Astrocyte (in vitro differentiated cells and primary cell): Measurements from ENCODE around the gene RAD51B. TPM values are rescaled to one million over a fixed set of nuclear protein-coding genes. Genes with fewer than 3 reads are reported as not detected.

Experiments used
- DNase-seq: peaks from one replicate; pipeline ENCODE4 v3.0.0-alpha.2; 2010; ENCODE audit warnings: low read depth
- FAIRE-seq: peaks from 2 replicates; lab custom pipeline; 2011; peaks lifted over from hg19 to GRCh38; lab: Jason Lieb, UNC
- H2AFZ ChIP-seq: 2 replicates; pipeline ENCODE4 v1.6.0; 2012; ENCODE audit warnings: low read depth, low read length, inconsistent platforms
- H3K27ac ChIP-seq: 2 replicates; pipeline ENCODE4 v1.5.1; 2011; ENCODE audit warnings: low read depth, low read length, inconsistent platforms
- H3K27me3 ChIP-seq: 2 replicates; pipeline ENCODE4 v1.6.0; 2011; ENCODE audit warnings: low read length, inconsistent platforms; ENCODE audit not compliant: insufficient read depth
- H3K36me3 ChIP-seq: 2 replicates; pipeline ENCODE4 v1.5.1; 2011; ENCODE audit warnings: low read length, inconsistent platforms; ENCODE audit not compliant: insufficient read depth
- H3K4me1 ChIP-seq: 2 replicates; pipeline ENCODE4 v1.5.1; 2011; ENCODE audit warnings: low read length, inconsistent platforms; ENCODE audit not compliant: insufficient read depth
- H3K4me2 ChIP-seq: 2 replicates; pipeline ENCODE4 v1.6.0; 2012; ENCODE audit warnings: low read length, inconsistent platforms
- H3K4me3 ChIP-seq: 2 replicates; pipeline ENCODE4 v1.5.1; 2011; ENCODE audit warnings: low read depth, mild to moderate bottlenecking, low read length, inconsistent platforms; ENCODE audit not compliant: insufficient read depth
- H3K79me2 ChIP-seq: 2 replicates; pipeline ENCODE4 v1.6.0; 2012; ENCODE audit warnings: mild to moderate bottlenecking, low read length, inconsistent platforms; ENCODE audit not compliant: insufficient read depth
- H3K9ac ChIP-seq: 2 replicates; pipeline ENCODE4 v1.6.0; 2012; ENCODE audit warnings: mild to moderate bottlenecking, low read length, inconsistent platforms
- H3K9me3 ChIP-seq: 2 replicates; pipeline ENCODE4 v1.5.1; 2012; ENCODE audit warnings: low read depth, mild to moderate bottlenecking, low read length, inconsistent platforms; ENCODE audit not compliant: insufficient read depth
- H4K20me1 ChIP-seq: 2 replicates; pipeline ENCODE4 v1.6.0; 2012; ENCODE audit warnings: low read length, inconsistent platforms; ENCODE audit not compliant: insufficient read depth
- H3K27ac Mint-ChIP-seq: one replicate; pipeline ENCODE4 v1.8.0; 2021; ENCODE audit warnings: mild to moderate bottlenecking, mixed read lengths; ENCODE audit not compliant: unreplicated experiment
- H3K27me3 Mint-ChIP-seq: one replicate; pipeline ENCODE4 v1.8.0; 2021; ENCODE audit warnings: low read depth, mixed read lengths; ENCODE audit not compliant: unreplicated experiment
- H3K36me3 Mint-ChIP-seq: one replicate; pipeline ENCODE4 v1.8.0; 2021; ENCODE audit warnings: low read depth, mixed read lengths; ENCODE audit not compliant: unreplicated experiment
- H3K4me1 Mint-ChIP-seq: one replicate; pipeline ENCODE4 v1.8.0; 2021; ENCODE audit warnings: low read depth, mixed read lengths; ENCODE audit not compliant: unreplicated experiment
- H3K4me3 Mint-ChIP-seq: one replicate; pipeline ENCODE4 v1.8.0; 2021; ENCODE audit warnings: mild to moderate bottlenecking, moderate library complexity, mixed read lengths; ENCODE audit not compliant: unreplicated experiment
- H3K9me3 Mint-ChIP-seq: one replicate; pipeline ENCODE4 v1.8.0; 2021; ENCODE audit warnings: mild to moderate bottlenecking, mixed read lengths; ENCODE audit not compliant: unreplicated experiment
- CTCF ChIP-seq: IDR thresholded peaks from 2 replicates; pipeline ENCODE4 v1.5.1; 2011; ENCODE audit warnings: low read depth, mild to moderate bottlenecking, inconsistent platforms, low read length, moderate library complexity; ENCODE audit not compliant: insufficient read depth
- EZH2 ChIP-seq: IDR thresholded peaks from 2 replicates; pipeline ENCODE4 v1.6.1; 2012; ENCODE audit warnings: mild to moderate bottlenecking, low read length, inconsistent platforms; ENCODE audit not compliant: insufficient read depth
- total RNA-seq: library from RNA; stranded (reverse); gene quantifications from 2 replicates; pipeline ENCODE4 v1.2.1, GENCODE V29; 2021

Gene RAD51B
- total RNA-seq, 1 donor from 2014 or later, result 10.8 TPM

GRCh38 chr14:68539241-68539737 is 719.7 kb downstream of the RAD51B start:
- Histone ChIP-seq H3K27ac (no peak overlapping the region), H3K27me3 (no peaks in the 10 kb centered on the region), H3K79me2 (no peaks in the 10 kb centered on the region), H3K9me3 (no peaks in the 10 kb centered on the region), H4K20me1 (no peaks in the 10 kb centered on the region), H2AFZ (no peak overlapping the region), H3K4me2 (no peak overlapping the region), H3K36me3 (no peaks in the 10 kb centered on the region), H3K9ac (no peak overlapping the region), H3K4me1 (peaks cover 15% of the 10 kb centered on the region), H3K4me3 (no peak overlapping the region)
- Mint-ChIP-seq H3K9me3 (no peaks in the 10 kb centered on the region), H3K4me1 (peaks cover 23% of the 10 kb centered on the region), H3K27ac (no peak overlapping the region), H3K36me3 (no peaks in the 10 kb centered on the region), H3K27me3 (no peaks in the 10 kb centered on the region), H3K4me3 (no peak overlapping the region)
- FAIRE-seq, result no peak
- no peak for DNase-seq
- TF ChIP-seq EZH2, result no peak
- no peak for TF ChIP-seq CTCF

GRCh38 chr14:68539789-68540188 is 720.2 kb downstream of the RAD51B start:
- Histone ChIP-seq H3K4me1 (peaks cover 20% of the 10 kb centered on the region), H4K20me1 (no peaks in the 10 kb centered on the region), H3K27ac (no peak overlapping the region), H3K27me3 (no peaks in the 10 kb centered on the region), H3K9ac (no peak overlapping the region), H2AFZ (no peak overlapping the region), H3K36me3 (no peaks in the 10 kb centered on the region), H3K9me3 (no peaks in the 10 kb centered on the region), H3K4me3 (no peak overlapping the region), H3K79me2 (no peaks in the 10 kb centered on the region), H3K4me2 (no peak overlapping the region)
- H3K4me3 Mint-ChIP-seq, result no peak overlapping the region
- no peaks in the 10 kb centered on the region for H3K27me3 Mint-ChIP-seq
- TF ChIP-seq EZH2 (no peak), CTCF (no peak)
- H3K4me1 Mint-ChIP-seq, result peaks cover 25% of the 10 kb centered on the region
- no peak for DNase-seq
- FAIRE-seq, result no peak
- H3K9me3 Mint-ChIP-seq, result no peaks in the 10 kb centered on the region
- no peak overlapping the region for H3K27ac Mint-ChIP-seq
- H3K36me3 Mint-ChIP-seq, result no peaks in the 10 kb centered on the region

GRCh38 chr14:68541178-68541896 is 721.8 kb downstream of the RAD51B start:
- Histone ChIP-seq H3K9ac (no peak overlapping the region), H2AFZ (no peak overlapping the region), H3K4me3 (no peak overlapping the region), H3K9me3 (no peaks in the 10 kb centered on the region), H4K20me1 (no peaks in the 10 kb centered on the region), H3K27ac (no peak overlapping the region), H3K79me2 (no peaks in the 10 kb centered on the region), H3K4me2 (no peak overlapping the region), H3K4me1 (peaks cover 15% of the 10 kb centered on the region), H3K36me3 (no peaks in the 10 kb centered on the region), H3K27me3 (no peaks in the 10 kb centered on the region)
- no peak for TF ChIP-seq CTCF
- TF ChIP-seq EZH2, result no peak
- H3K4me3 Mint-ChIP-seq, result no peak overlapping the region
- H3K27me3 Mint-ChIP-seq, result no peaks in the 10 kb centered on the region
- DNase-seq (no peak), FAIRE-seq (no peak)
- H3K36me3 Mint-ChIP-seq, result no peaks in the 10 kb centered on the region
- no peaks in the 10 kb centered on the region for H3K9me3 Mint-ChIP-seq
- H3K4me1 Mint-ChIP-seq, result peaks cover 16% of the 10 kb centered on the region
- H3K27ac Mint-ChIP-seq, result no peak overlapping the region
